CD14-positive monocyte (primary cell): ENCODE measurements around the gene KRT8. TPM values are rescaled to one million over a fixed set of nuclear protein-coding genes. Genes with fewer than 3 reads are reported as not detected.

ENCODE experiments used
- DNase-seq, 3 donors: peaks; one replicate each; pipeline ENCODE4 v3.0.0-alpha.2; 2011 to 2022
- H2AFZ ChIP-seq: 2 replicates; pipeline ENCODE4 v1.6.0; 2012; ENCODE audit warnings: mild to moderate bottlenecking, low read depth, low read length, inconsistent platforms; ENCODE audit not compliant: insufficient read depth, poor library complexity, severe bottlenecking
- H3K27ac ChIP-seq, 2 donors: 1 replicate in 1 of 2; 2 replicates in 1 of 2; pipeline ENCODE4 v1.5.1; 2012 to 2013; ENCODE audit warnings: low read length in 2 of 2, control low read depth in 1 of 2, inconsistent platforms in 1 of 2, low read depth in 1 of 2, mild to moderate bottlenecking in 1 of 2
- H3K27me3 ChIP-seq, 2 donors: one replicate each; pipeline versions ENCODE4 v1.6.0 to v1.6.1; 2011 to 2013; ENCODE audit warnings: low read length in 2 of 2; ENCODE audit not compliant: control insufficient read depth in 2 of 2, insufficient read depth in 2 of 2
- H3K36me3 ChIP-seq, 2 donors: replicated peaks in 1 of 2; 1 replicate in 1 of 2; 2 replicates in 1 of 2; pipeline versions ENCODE4 v1.5.1 to v1.6.1; 2012 to 2013; ENCODE audit warnings: low read length in 2 of 2, control low read depth in 1 of 2, inconsistent platforms in 1 of 2, mild to moderate bottlenecking in 1 of 2; ENCODE audit not compliant: insufficient read depth in 2 of 2, control insufficient read depth in 1 of 2
- H3K4me1 ChIP-seq, 2 donors: 1 replicate in 1 of 2; 2 replicates in 1 of 2; pipeline versions ENCODE4 v1.5.1 to v1.6.1; 2012 to 2013; ENCODE audit warnings: low read length in 2 of 2, control low read depth in 1 of 2, inconsistent platforms in 1 of 2, mild to moderate bottlenecking in 1 of 2, moderate library complexity in 1 of 2; ENCODE audit not compliant: insufficient read depth in 2 of 2, control insufficient read depth in 1 of 2
- H3K4me2 ChIP-seq: replicated peaks from 2 replicates; pipeline ENCODE3; 2012; ENCODE audit warnings: low read length, moderate library complexity, mild to moderate bottlenecking; ENCODE audit not compliant: poor library complexity, severe bottlenecking; ENCODE audit errors: extremely low read depth
- H3K4me3 ChIP-seq, 3 experiments: fragments of 200-600 bp in 1 of 3; sonication (generic) in 1 of 3; replicated peaks in 1 of 3; 1 replicate in 2 of 3; 2 replicates in 1 of 3; pipeline ENCODE4 v1.5.1; 2011 to 2013; ENCODE audit warnings: low read length in 3 of 3, mild to moderate bottlenecking in 3 of 3, control low read depth in 2 of 3, low read depth in 2 of 3, inconsistent platforms in 1 of 3, moderate library complexity in 1 of 3
- H3K79me2 ChIP-seq: 2 replicates; pipeline ENCODE4 v1.6.0; 2012; ENCODE audit warnings: mild to moderate bottlenecking, control low read depth, inconsistent platforms, low read length, moderate library complexity; ENCODE audit not compliant: insufficient read depth
- H3K9ac ChIP-seq: 2 replicates; pipeline ENCODE4 v1.6.0; 2017; ENCODE audit warnings: low read length, mild to moderate bottlenecking; ENCODE audit not compliant: insufficient read depth, poor library complexity, severe bottlenecking
- H3K9me3 ChIP-seq, 2 donors: replicated peaks in 1 of 2; 1 replicate in 1 of 2; 2 replicates in 1 of 2; pipeline versions ENCODE4 v1.5.1 to v1.6.1; 2012 to 2013; ENCODE audit warnings: low read length in 2 of 2, control low read depth in 1 of 2; ENCODE audit not compliant: control insufficient read depth in 1 of 2, insufficient read depth in 1 of 2
- H4K20me1 ChIP-seq: 2 replicates; pipeline ENCODE4 v1.6.0; 2012; ENCODE audit warnings: mild to moderate bottlenecking, low read length, control low read depth, moderate library complexity; ENCODE audit not compliant: insufficient read depth
- H3K27ac Mint-ChIP-seq, 7 donors: one replicate each; pipeline ENCODE4 v1.8.0; 2020; ENCODE audit warnings: mild to moderate bottlenecking in 7 of 7, mixed read lengths in 7 of 7, moderate library complexity in 6 of 7, inconsistent platforms in 2 of 7
- H3K27me3 Mint-ChIP-seq, 3 donors: one replicate each; pipeline ENCODE4 v1.8.0; 2021 to 2022; ENCODE audit warnings: low read depth in 3 of 3, mild to moderate bottlenecking in 3 of 3, mixed read lengths in 3 of 3, moderate library complexity in 3 of 3, inconsistent platforms in 1 of 3
- H3K36me3 Mint-ChIP-seq, 2 donors: one replicate each; pipeline ENCODE4 v1.8.0; 2020; ENCODE audit warnings: mixed read lengths in 2 of 2, inconsistent platforms in 1 of 2, mild to moderate bottlenecking in 1 of 2
- H3K4me1 Mint-ChIP-seq: one replicate; pipeline ENCODE4 v1.8.0; 2020; ENCODE audit warnings: mild to moderate bottlenecking, mixed read lengths
- H3K4me3 Mint-ChIP-seq, 2 donors: one replicate each; pipeline ENCODE4 v1.8.0; 2020; ENCODE audit warnings: mild to moderate bottlenecking in 2 of 2, mixed read lengths in 2 of 2, moderate library complexity in 1 of 2
- H3K9me3 Mint-ChIP-seq, 7 donors: one replicate each; pipeline ENCODE4 v1.8.0; 2020 to 2022; ENCODE audit warnings: mixed read lengths in 7 of 7, mild to moderate bottlenecking in 6 of 7, moderate library complexity in 6 of 7, inconsistent platforms in 2 of 7
- CTCF ChIP-seq: fragments of 200-600 bp; IDR thresholded peaks from one replicate; pipeline ENCODE4 v1.8.0; 2022; ENCODE audit warnings: antibody characterized with exemption, mild to moderate bottlenecking
- WGBS: methylation state at CpG from one replicate; pipeline ENCODE4 v1.1.5; 2013; ENCODE audit warnings: missing lambda C conversion rate; ENCODE audit not compliant: insufficient coverage; 5-methylcytosine and 5-hydroxymethylcytosine counted together
- intact Hi-C, 2 donors: fragments of 100-400 bp; cut with micrococcal nuclease; formaldehyde crosslinking; loops; one replicate each; pipeline versions ENCODE4 v1.15.0 to v1.15.1; 2023
- polyA plus RNA-seq, 3 donors: library from polyadenylated mRNA; depleted of rRNA in 1 of 3; unstranded in 2 of 3; stranded (reverse) in 1 of 3; fragments of 300-500 nt in 2 of 3; fragments of >200 nt in 1 of 3; fragmentation: Illumina TruSeq in 2 of 3; gene quantifications; 1 replicate in 2 of 3; 2 replicates in 1 of 3; pipeline ENCODE4 v1.2.3, GENCODE V29; 2012 to 2021

The KRT8 gene
- polyA plus RNA-seq, 3 donors: 0.16 to 0.39 TPM; not detected in 1

DNA sequence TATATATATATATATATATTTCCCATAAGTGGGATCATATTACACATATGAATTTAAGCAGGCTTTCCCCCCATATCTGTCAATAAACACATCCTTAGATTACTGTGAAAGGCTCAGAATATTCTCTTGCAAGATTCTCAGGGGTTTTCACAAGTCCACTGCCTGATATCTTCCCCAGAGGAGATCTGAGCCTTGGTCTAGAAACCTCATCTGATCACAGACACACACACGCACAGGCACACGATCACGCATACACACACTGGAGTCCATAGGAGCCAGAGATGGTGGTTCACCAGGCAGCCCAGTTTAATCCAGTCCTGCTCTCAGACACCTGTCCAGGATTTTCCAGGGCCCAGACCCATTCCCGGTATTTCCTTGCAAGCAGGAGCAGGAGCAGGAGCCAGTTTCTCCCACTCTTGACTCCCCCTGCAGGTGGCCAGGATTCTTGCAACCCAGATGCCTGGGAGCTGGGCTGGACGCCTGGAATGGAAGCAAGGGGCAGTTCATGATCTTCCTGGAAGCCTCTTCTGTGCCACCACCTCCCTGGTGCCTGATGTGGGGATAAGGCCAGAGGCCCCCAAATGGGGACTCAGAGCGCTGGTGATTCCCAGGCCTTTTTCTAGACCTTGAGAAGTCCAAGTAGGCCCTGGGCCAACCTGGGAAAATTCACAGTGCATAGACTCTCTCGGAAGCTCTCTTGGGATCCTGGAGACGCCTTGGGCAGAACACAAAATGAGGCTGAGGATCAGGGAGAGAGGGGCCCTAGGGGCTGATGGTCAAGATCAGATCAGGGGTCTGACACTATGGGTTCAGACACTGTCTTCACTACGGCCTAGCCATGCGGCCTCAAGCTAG, 39.6 kb downstream of the KRT8 start:
- Histone ChIP-seq H3K36me3 (no peaks in the 10 kb centered on the region), H3K4me3 (no peak overlapping the region), H3K27ac (no peak overlapping the region), H3K9ac (no peak overlapping the region), H3K9me3 (no peaks in the 10 kb centered on the region), H4K20me1 (no peaks in the 10 kb centered on the region), H3K4me2 (no peak overlapping the region), H3K4me1 (peaks cover 18 to 20% of the 10 kb centered on the region in 2 donors), H2AFZ (no peak overlapping the region), H3K27me3 (no peaks in the 10 kb centered on the region), H3K79me2 (no peaks in the 10 kb centered on the region)
- intact Hi-C loops: no loop called here
- Mint-ChIP-seq H3K4me1 (peaks cover 27% of the 10 kb centered on the region), H3K9me3 (no peaks in the 10 kb centered on the region), H3K4me3 (no peak overlapping the region), H3K27me3 (peaks cover 0 to 3% (median 2%) of the 10 kb centered on the region in 3 donors), H3K27ac (no peak overlapping the region), H3K36me3 (no peaks in the 10 kb centered on the region)
- TF ChIP-seq CTCF: peak; percentile 86
- peak in 2 of 3 donors; percentile 32 to 39 for DNase-seq
- WGBS: 77% methylated on average over 8 of the region's 10 CpGs

GRCh38 chr12:52862023-52862422, 42.9 kb downstream of the KRT8 start:
- peak overlapping the region in 1 of 7 donors; percentile 3 for H3K27ac Mint-ChIP-seq
- no peak for DNase-seq

More at GRCh38 chr12:52862023-52862422, 42.9 kb downstream of the KRT8 start:
- intact Hi-C loops: no loop called here
- no peaks in the 10 kb centered on the region for H3K9me3 Mint-ChIP-seq
- H3K27ac ChIP-seq: no peak overlapping the region
- H3K9ac ChIP-seq: no peak overlapping the region
- no peak overlapping the region for H3K4me3 Mint-ChIP-seq
- 73% methylated on average over 2 of the region's 2 CpGs for WGBS
- peaks cover 8 to 10% of the 10 kb centered on the region in 2 donors for H3K4me1 ChIP-seq
- no peak overlapping the region for H3K4me2 ChIP-seq
- H3K4me1 Mint-ChIP-seq: peaks cover 16% of the 10 kb centered on the region
- no peak overlapping the region for H2AFZ ChIP-seq
- H3K27me3 ChIP-seq: peaks cover 0 to 2% of the 10 kb centered on the region in 2 donors
- H3K4me3 ChIP-seq: no peak overlapping the region
- no peaks in the 10 kb centered on the region for H4K20me1 ChIP-seq
- no peaks in the 10 kb centered on the region for H3K79me2 ChIP-seq
- no peaks in the 10 kb centered on the region for H3K36me3 Mint-ChIP-seq
- H3K9me3 ChIP-seq: no peaks in the 10 kb centered on the region
- no peak for TF ChIP-seq CTCF
- H3K36me3 ChIP-seq: no peaks in the 10 kb centered on the region
- H3K27me3 Mint-ChIP-seq: peaks cover 2 to 5% (median 3%) of the 10 kb centered on the region in 3 donors
